ENCODE data around the gene TNS3. TPM values are rescaled to one million over a fixed set of nuclear protein-coding genes. Genes with fewer than 3 reads are reported as not detected.

TNS3 gene
- total RNA-seq, 3 donors from 2014 or later = 2.6 to 3.4 (median 3.2) TPM

GRCh38 chr7:47389171-47389922 is 192.6 kb downstream of the TNS3 start:
- ATAC-seq (no peak), DNase-seq (no peak)
- H3K4me3 Mint-ChIP-seq = no peak overlapping the region
- H3K9me3 Mint-ChIP-seq = no peaks in the 10 kb centered on the region
- no peaks in the 10 kb centered on the region for H3K27me3 Mint-ChIP-seq (ENCODE audit: low read depth)
- H3K4me1 Mint-ChIP-seq (ENCODE audit: low read depth) = no peaks in the 10 kb centered on the region
- H3K36me3 Mint-ChIP-seq (ENCODE audit: insufficient read depth) = no peaks in the 10 kb centered on the region

- no peak overlapping the region for H3K4me3 Mint-ChIP-seq
- no peaks in the 10 kb centered on the region for H3K4me1 Mint-ChIP-seq (ENCODE audit: low read depth)
- H3K9me3 Mint-ChIP-seq = no peaks in the 10 kb centered on the region
- no peaks in the 10 kb centered on the region for H3K27me3 Mint-ChIP-seq (ENCODE audit: low read depth)
- DNase-seq (no peak), ATAC-seq (no peak)
- no peaks in the 10 kb centered on the region for H3K36me3 Mint-ChIP-seq (ENCODE audit: insufficient read depth)
Measured at GRCh38 chr7:47387506-47387905, 194.4 kb downstream of the TNS3 start.

GRCh38 chr7:47386273-47386835 is 195.6 kb downstream of the TNS3 start:
- Mint-ChIP-seq H3K9me3 (no peaks in the 10 kb centered on the region), H3K4me1 (ENCODE audit: low read depth) (no peaks in the 10 kb centered on the region), H3K27me3 (ENCODE audit: low read depth) (no peaks in the 10 kb centered on the region), H3K36me3 (ENCODE audit: insufficient read depth) (no peaks in the 10 kb centered on the region), H3K4me3 (no peak overlapping the region)
- ATAC-seq (no peak), DNase-seq (no peak)

GRCh38 chr7:47385536-47386125 is 196.3 kb downstream of the TNS3 start:
- ATAC-seq (no peak), DNase-seq (no peak)
- no peaks in the 10 kb centered on the region for H3K27me3 Mint-ChIP-seq (ENCODE audit: low read depth)
- no peaks in the 10 kb centered on the region for H3K9me3 Mint-ChIP-seq
- no peaks in the 10 kb centered on the region for H3K4me1 Mint-ChIP-seq (ENCODE audit: low read depth)
- H3K4me3 Mint-ChIP-seq = no peak overlapping the region
- no peaks in the 10 kb centered on the region for H3K36me3 Mint-ChIP-seq (ENCODE audit: insufficient read depth)

GRCh38 chr7:47384755-47385535 is 197.0 kb downstream of the TNS3 start:
- no peaks in the 10 kb centered on the region for H3K4me1 Mint-ChIP-seq (ENCODE audit: low read depth)
- no peaks in the 10 kb centered on the region for H3K36me3 Mint-ChIP-seq (ENCODE audit: insufficient read depth)
- H3K9me3 Mint-ChIP-seq = no peaks in the 10 kb centered on the region
- no peaks in the 10 kb centered on the region for H3K27me3 Mint-ChIP-seq (ENCODE audit: low read depth)
- no peak for DNase-seq
- no peak overlapping the region for H3K4me3 Mint-ChIP-seq
- ATAC-seq = no peak

- no peaks in the 10 kb centered on the region for H3K4me1 Mint-ChIP-seq (ENCODE audit: low read depth)
- DNase-seq (no peak), ATAC-seq (no peak)
- H3K9me3 Mint-ChIP-seq = no peaks in the 10 kb centered on the region
- H3K27me3 Mint-ChIP-seq (ENCODE audit: low read depth) = no peaks in the 10 kb centered on the region
- H3K4me3 Mint-ChIP-seq = no peak overlapping the region
- H3K36me3 Mint-ChIP-seq (ENCODE audit: insufficient read depth) = no peaks in the 10 kb centered on the region
Measured at GRCh38 chr7:47383696-47384445, 198.0 kb downstream of the TNS3 start.

- no peaks in the 10 kb centered on the region for H3K9me3 Mint-ChIP-seq
- H3K4me1 Mint-ChIP-seq (ENCODE audit: low read depth) = no peaks in the 10 kb centered on the region
- H3K4me3 Mint-ChIP-seq = no peak overlapping the region
- ATAC-seq (no peak), DNase-seq (no peak)
- H3K36me3 Mint-ChIP-seq (ENCODE audit: insufficient read depth) = no peaks in the 10 kb centered on the region
- no peaks in the 10 kb centered on the region for H3K27me3 Mint-ChIP-seq (ENCODE audit: low read depth)
Measured at GRCh38 chr7:47383072-47383471, 198.8 kb downstream of the TNS3 start.

GRCh38 chr7:47382200-47382599 is 199.7 kb downstream of the TNS3 start:
- Mint-ChIP-seq H3K27me3 (ENCODE audit: low read depth) (no peaks in the 10 kb centered on the region), H3K9me3 (no peaks in the 10 kb centered on the region), H3K36me3 (ENCODE audit: insufficient read depth) (no peaks in the 10 kb centered on the region), H3K4me1 (ENCODE audit: low read depth) (no peaks in the 10 kb centered on the region), H3K4me3 (no peak overlapping the region)
- ATAC-seq (no peak), DNase-seq (no peak)

GRCh38 chr7:47381134-47381495 is 200.8 kb downstream of the TNS3 start:
- no peak for ATAC-seq
- Mint-ChIP-seq H3K4me3 (no peak overlapping the region), H3K4me1 (ENCODE audit: low read depth) (no peaks in the 10 kb centered on the region), H3K27me3 (ENCODE audit: low read depth) (no peaks in the 10 kb centered on the region), H3K9me3 (no peaks in the 10 kb centered on the region), H3K36me3 (ENCODE audit: insufficient read depth) (no peaks in the 10 kb centered on the region)
- DNase-seq = no peak

- DNase-seq (no peak), ATAC-seq (no peak)
- Mint-ChIP-seq H3K36me3 (ENCODE audit: insufficient read depth) (no peaks in the 10 kb centered on the region), H3K9me3 (no peaks in the 10 kb centered on the region), H3K4me3 (no peak overlapping the region), H3K27me3 (ENCODE audit: low read depth) (no peaks in the 10 kb centered on the region), H3K4me1 (ENCODE audit: low read depth) (no peaks in the 10 kb centered on the region)
Measured at GRCh38 chr7:47380325-47381133, 201.4 kb downstream of the TNS3 start.

- Mint-ChIP-seq H3K9me3 (no peaks in the 10 kb centered on the region), H3K27me3 (ENCODE audit: low read depth) (no peaks in the 10 kb centered on the region), H3K4me1 (ENCODE audit: low read depth) (no peaks in the 10 kb centered on the region), H3K4me3 (no peak overlapping the region), H3K36me3 (ENCODE audit: insufficient read depth) (no peaks in the 10 kb centered on the region)
- ATAC-seq = no peak
- no peak for DNase-seq
Measured at GRCh38 chr7:47379629-47380324, 202.1 kb downstream of the TNS3 start.

- Mint-ChIP-seq H3K4me3 (no peak overlapping the region), H3K9me3 (no peaks in the 10 kb centered on the region), H3K27me3 (ENCODE audit: low read depth) (no peaks in the 10 kb centered on the region), H3K4me1 (ENCODE audit: low read depth) (no peaks in the 10 kb centered on the region), H3K36me3 (ENCODE audit: insufficient read depth) (no peaks in the 10 kb centered on the region)
- no peak for DNase-seq
- ATAC-seq = no peak
Measured at GRCh38 chr7:47378728-47379395, 203.0 kb downstream of the TNS3 start.

- no peaks in the 10 kb centered on the region for H3K4me1 Mint-ChIP-seq (ENCODE audit: low read depth)
Measured at GRCh38 chr7:47377741-47378140, 204.2 kb downstream of the TNS3 start.

More at GRCh38 chr7:47377741-47378140, 204.2 kb downstream of the TNS3 start:
- ATAC-seq (no peak), DNase-seq (no peak)
- no peaks in the 10 kb centered on the region for H3K27me3 Mint-ChIP-seq (ENCODE audit: low read depth)
- H3K9me3 Mint-ChIP-seq = no peaks in the 10 kb centered on the region
- H3K4me3 Mint-ChIP-seq = no peak overlapping the region
- H3K36me3 Mint-ChIP-seq (ENCODE audit: insufficient read depth) = no peaks in the 10 kb centered on the region
